ENCODE data around the gene WSB2.

GRCh38 chr12:118044577-118044976, 16.4 kb downstream of the WSB2 start:
- TF ChIP-seq CTCF (IDR thresholded peaks at IDR 0.05; ENCODE audit: low read depth, low read length, missing input control) (no peak), SP1 (IDR thresholded peaks at IDR 0.05) (no peak), RXRA (IDR thresholded peaks at IDR 0.05) (peak in 1 of 2 donors; percentile 30), YY1 (IDR thresholded peaks at IDR 0.05) (no peak), FOXA1 (IDR thresholded peaks at IDR 0.05) (no peak), ATF3 (IDR thresholded peaks at IDR 0.05) (no peak), GABPA (IDR thresholded peaks at IDR 0.05 in 1 of 2, conservative IDR thresholded peaks at IDR 0.05 in 1 of 2) (no peak), REST (IDR thresholded peaks at IDR 0.05) (no peak), TAF1 (conservative IDR thresholded peaks at IDR 0.05) (no peak), NR2F2 (IDR thresholded peaks at IDR 0.05) (no peak), EGR1 (IDR thresholded peaks at IDR 0.05; ENCODE audit: low read depth in 2 of 2) (no peak), RAD21 (IDR thresholded peaks at IDR 0.05) (no peak), ZBTB33 (IDR thresholded peaks at IDR 0.05) (no peak), JUND (IDR thresholded peaks at IDR 0.05) (no peak)

All from liver (tissue), 3 donors.